Mucosa of descending colon (tissue), 3 donors: ENCODE data around the gene SH2D7. TPM values are rescaled to one million over a fixed set of nuclear protein-coding genes. Genes with fewer than 3 reads are reported as not detected.

Experiments
- ATAC-seq: fragments of 200-7000 bp; cut with Tn5 transposase; one replicate; pipeline ENCODE4 v1.9.1; 2020; ENCODE audit warnings: mild to moderate bottlenecking, moderate library complexity
- DNase-seq, 3 donors: peaks; one replicate each; pipeline ENCODE4 v3.0.0-alpha.2; 2020
- H3K36me3 ChIP-seq: fragments of 200-600 bp; one replicate; pipeline ENCODE4 v1.8.0; 2021; ENCODE audit warnings: low read depth, mild to moderate bottlenecking
- H3K4me1 ChIP-seq: fragments of 200-600 bp; one replicate; pipeline ENCODE4 v1.8.0; 2021; ENCODE audit warnings: low read depth, mild to moderate bottlenecking
- H3K4me3 ChIP-seq: fragments of 200-600 bp; one replicate; pipeline ENCODE4 v1.8.0; 2021; ENCODE audit warnings: mild to moderate bottlenecking
- H3K9me3 ChIP-seq: fragments of 200-600 bp; one replicate; pipeline ENCODE4 v1.8.0; 2021; ENCODE audit warnings: mild to moderate bottlenecking
- intact Hi-C, 2 donors: fragments of 100-400 bp; cut with DNase I in 1 of 2; cut with micrococcal nuclease in 1 of 2; formaldehyde crosslinking; loops; one replicate each; pipeline versions ENCODE4 v1.11.0 to v1.11.1; 2022; cut with DNase I, micrococcal nuclease
- total RNA-seq, 3 donors: library from RNA; stranded (reverse); fragmentation: NEBNext Ultra II Directional in 2 of 3; extraction: Animal tissue kit (Norgen Biotek cat#: 25700) in 2 of 3; gene quantifications; one replicate each; pipeline versions ENCODE4 v1.2.1 to v1.2.4, GENCODE V29; 2021 to 2023
- TF ChIP-seq, protein P1 (sequence below): fragments of 200-600 bp; IDR thresholded peaks from one replicate; pipeline ENCODE4 v1.8.0; 2022; ENCODE audit warnings: antibody characterized with exemption, mild to moderate bottlenecking
- donor health status: DM: no; HTN: no; CAD: no; lungs with moderate emphysema.
- donor health status: DM: no; HTN: no; CAD: no.
- donor health status: DM: no; HTN: yes; CAD: no.

SH2D7 gene
- total RNA-seq, 3 donors from 2014 or later = 1.9 to 2.8 (median 2.2) TPM

DNA sequence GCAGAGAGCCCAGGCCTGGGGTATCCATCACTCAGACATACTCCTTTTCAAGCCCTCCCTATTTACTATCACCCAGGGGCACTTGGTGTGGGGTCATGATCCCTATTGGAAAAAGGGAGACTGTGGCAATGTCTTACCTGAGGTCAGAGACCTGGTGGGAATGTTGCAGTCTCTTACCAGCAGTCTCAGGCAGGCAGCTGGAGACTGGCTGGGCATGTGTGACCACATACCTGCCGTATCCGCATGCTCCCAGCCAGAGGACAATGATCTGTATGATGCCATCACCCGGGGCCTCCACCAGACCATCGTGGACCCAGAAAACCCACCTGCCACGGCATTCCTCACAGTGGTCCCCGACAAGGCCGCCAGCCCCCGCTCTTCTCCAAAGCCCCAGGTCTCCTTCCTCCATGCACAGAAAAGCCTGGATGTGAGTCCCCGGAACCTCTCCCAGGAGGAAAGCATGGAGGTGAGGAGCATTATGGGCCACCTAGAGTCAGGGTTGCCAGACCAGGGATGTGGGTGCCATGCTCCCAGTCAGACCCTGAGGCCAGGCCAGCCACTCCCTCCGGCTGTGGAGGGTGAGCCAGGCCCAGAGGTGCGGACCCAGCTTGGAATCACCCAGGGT is 5.9 kb downstream of the SH2D7 start:
- ATAC-seq (no peak), DNase-seq (no peak)
- intact Hi-C loops = no loop called here
- peaks cover 3% of the 10 kb centered on the region for H3K4me1 ChIP-seq
- no peaks in the 10 kb centered on the region for H3K9me3 ChIP-seq
- no peaks in the 10 kb centered on the region for H3K36me3 ChIP-seq
- no peak overlapping the region for H3K4me3 ChIP-seq
- TF ChIP-seq, protein P1, sequence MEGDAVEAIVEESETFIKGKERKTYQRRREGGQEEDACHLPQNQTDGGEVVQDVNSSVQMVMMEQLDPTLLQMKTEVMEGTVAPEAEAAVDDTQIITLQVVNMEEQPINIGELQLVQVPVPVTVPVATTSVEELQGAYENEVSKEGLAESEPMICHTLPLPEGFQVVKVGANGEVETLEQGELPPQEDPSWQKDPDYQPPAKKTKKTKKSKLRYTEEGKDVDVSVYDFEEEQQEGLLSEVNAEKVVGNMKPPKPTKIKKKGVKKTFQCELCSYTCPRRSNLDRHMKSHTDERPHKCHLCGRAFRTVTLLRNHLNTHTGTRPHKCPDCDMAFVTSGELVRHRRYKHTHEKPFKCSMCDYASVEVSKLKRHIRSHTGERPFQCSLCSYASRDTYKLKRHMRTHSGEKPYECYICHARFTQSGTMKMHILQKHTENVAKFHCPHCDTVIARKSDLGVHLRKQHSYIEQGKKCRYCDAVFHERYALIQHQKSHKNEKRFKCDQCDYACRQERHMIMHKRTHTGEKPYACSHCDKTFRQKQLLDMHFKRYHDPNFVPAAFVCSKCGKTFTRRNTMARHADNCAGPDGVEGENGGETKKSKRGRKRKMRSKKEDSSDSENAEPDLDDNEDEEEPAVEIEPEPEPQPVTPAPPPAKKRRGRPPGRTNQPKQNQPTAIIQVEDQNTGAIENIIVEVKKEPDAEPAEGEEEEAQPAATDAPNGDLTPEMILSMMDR = no peak

DNA sequence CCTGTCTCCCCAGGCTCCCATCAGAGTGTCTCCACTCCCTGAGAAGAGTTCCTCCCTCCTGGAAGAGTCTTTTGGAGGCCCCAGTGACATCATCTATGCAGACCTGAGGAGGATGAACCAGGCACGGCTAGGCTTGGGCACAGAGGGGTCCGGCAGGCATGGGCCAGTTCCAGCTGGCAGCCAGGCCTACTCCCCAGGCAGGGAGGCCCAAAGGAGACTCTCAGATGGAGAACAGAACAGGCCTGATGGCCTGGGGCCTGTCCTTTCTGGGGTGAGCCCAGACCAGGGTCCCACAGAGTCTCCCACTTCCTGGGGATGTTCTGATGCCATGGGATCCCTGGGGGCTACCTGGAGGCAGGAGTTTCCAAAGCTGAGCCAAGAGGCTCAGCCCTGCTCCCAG is 8.5 kb downstream of the SH2D7 start:
- intact Hi-C loops = loop anchor here in 1 of 2 donors (10.0 kb wide), 1 partner anchor 136 kb away; no protein-coding TSS in a partner anchor
- DNase-seq (no peak), ATAC-seq (no peak)

DNA sequence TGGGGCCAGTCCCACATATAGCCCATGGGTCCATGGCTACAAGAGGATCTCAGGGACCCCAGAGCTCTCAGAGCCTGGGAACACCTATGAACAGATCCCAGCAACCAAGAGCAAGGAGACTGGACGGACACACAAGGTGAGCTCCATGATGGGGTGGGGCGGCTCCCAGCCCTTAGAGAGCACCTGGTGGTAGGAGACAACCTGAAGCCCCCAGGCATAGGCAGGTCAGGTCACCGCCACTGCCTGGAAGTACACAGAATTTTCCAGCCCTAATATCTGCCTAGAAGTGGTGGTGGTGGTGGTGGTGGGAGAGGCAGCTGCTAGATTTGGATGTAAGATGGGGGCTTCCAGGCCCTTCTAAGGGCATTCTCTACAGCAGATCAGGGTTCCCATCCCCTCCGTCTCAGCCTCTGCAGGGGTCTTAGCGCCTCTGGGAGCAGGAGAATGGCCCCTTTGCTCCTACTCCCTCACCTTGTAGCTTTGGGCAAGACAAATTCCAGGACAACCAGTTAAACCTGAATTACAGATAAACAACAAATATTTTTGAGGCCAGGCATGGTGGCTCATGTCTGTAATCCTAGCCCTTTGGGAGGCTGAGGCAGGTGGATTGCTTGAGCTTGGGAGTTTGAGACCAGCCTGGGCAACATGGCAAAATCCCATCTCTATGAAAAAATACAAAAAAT is 9.2 kb downstream of the SH2D7 start:
- intact Hi-C loops = loop anchor here in 1 of 2 donors (10.0 kb wide), 1 partner anchor 137 kb away; no protein-coding TSS in a partner anchor
- no peaks in the 10 kb centered on the region for H3K36me3 ChIP-seq
- H3K9me3 ChIP-seq = no peaks in the 10 kb centered on the region
- peaks cover 10% of the 10 kb centered on the region for H3K4me1 ChIP-seq
- no peak overlapping the region for H3K4me3 ChIP-seq
- DNase-seq (peak in 1 of 3 donors; percentile 12), ATAC-seq (no peak)
- TF ChIP-seq, protein P1 = no peak

More for the DNA sequence above, 8.5 kb downstream of the SH2D7 start:
- TF ChIP-seq, protein P1 = no peak
- H3K9me3 ChIP-seq = no peaks in the 10 kb centered on the region
- no peak overlapping the region for H3K4me3 ChIP-seq
- no peaks in the 10 kb centered on the region for H3K36me3 ChIP-seq
- H3K4me1 ChIP-seq = peaks cover 6% of the 10 kb centered on the region

DNA sequence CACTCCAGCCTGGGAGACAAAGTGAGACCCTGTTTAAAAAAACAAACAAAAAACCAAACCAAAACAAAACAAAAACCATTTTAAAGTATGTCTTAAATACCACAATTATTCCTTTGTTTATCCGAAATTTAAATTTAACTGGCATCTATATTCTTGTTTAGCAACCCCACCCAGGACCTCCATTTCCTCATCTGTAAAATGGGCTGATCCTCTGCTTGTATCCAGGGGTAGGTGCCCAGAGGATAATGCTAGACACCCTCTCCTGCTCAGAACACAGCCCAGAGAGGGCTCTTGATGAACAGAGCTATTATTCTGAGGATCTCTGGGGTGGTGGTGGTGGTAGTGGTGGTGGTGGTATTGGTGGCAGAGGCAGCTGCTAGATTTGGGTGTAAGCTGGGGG is 9.8 kb downstream of the SH2D7 start:
- no peak for DNase-seq
- TF ChIP-seq, protein P1 = no peak
- Histone ChIP-seq H3K36me3 (no peaks in the 10 kb centered on the region), H3K4me3 (no peak overlapping the region), H3K9me3 (no peaks in the 10 kb centered on the region), H3K4me1 (peaks cover 10% of the 10 kb centered on the region)
- no peak for ATAC-seq
- intact Hi-C loops = loop anchor here in 1 of 2 donors (10.0 kb wide), 1 partner anchor 137 kb away; no protein-coding TSS in a partner anchor

DNA sequence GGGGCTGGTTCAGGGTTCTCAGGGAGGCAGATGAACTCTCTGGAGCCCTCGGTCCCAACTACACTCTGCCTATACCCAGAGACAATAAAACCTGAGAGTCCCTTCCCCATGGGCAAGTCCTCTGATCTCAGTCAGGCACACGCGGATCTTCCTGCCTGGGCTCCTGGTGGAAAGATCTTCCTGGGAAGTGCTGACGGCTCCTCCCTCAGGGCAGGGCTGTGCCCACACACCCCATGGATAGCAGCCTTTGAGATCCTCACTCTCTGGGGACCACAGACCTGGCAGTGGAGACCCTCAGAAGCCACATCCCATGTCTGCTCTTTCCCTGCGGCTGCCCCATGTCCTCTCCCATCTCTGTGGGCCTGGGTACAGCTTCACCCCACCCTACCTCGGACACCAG is 10.4 kb downstream of the SH2D7 start:
- ATAC-seq (peak; percentile 27), DNase-seq (no peak)
- TF ChIP-seq, protein P1 = no peak
- H3K4me1 ChIP-seq = peaks cover 10% of the 10 kb centered on the region
- H3K4me3 ChIP-seq = no peak overlapping the region
- intact Hi-C loops = loop anchor here in 1 of 2 donors (10.0 kb wide), 1 partner anchor 138 kb away; no protein-coding TSS in a partner anchor
- H3K9me3 ChIP-seq = no peaks in the 10 kb centered on the region
- H3K36me3 ChIP-seq = no peaks in the 10 kb centered on the region
